H9 (cell line): ENCODE results near the gene TK1. TPM values are rescaled to one million over a fixed set of nuclear protein-coding genes. Genes with fewer than 3 reads are reported as not detected.

ENCODE experiments used
- DNase-seq: peaks from one replicate; pipeline ENCODE4 v3.0.0-alpha.2; 2017
- H2AFZ ChIP-seq: one replicate; pipeline ENCODE4 v1.6.1; 2013; ENCODE audit warnings: mild to moderate bottlenecking, low read length, control low read depth, moderate library complexity
- H2AK5ac ChIP-seq: 2 replicates; pipeline ENCODE4 v1.6.1; 2013; ENCODE audit warnings: low read length, control low read depth, mixed read lengths; ENCODE audit not compliant: insufficient read length
- H2BK120ac ChIP-seq: one replicate; pipeline ENCODE4 v1.6.1; 2013; ENCODE audit warnings: low read depth, mild to moderate bottlenecking, low read length, control low read depth, inconsistent platforms; ENCODE audit not compliant: poor library complexity, severe bottlenecking
- H2BK12ac ChIP-seq: 2 replicates; pipeline ENCODE4 v1.6.1; 2013; ENCODE audit warnings: low read length, control low read depth, mixed read lengths, low read depth; ENCODE audit not compliant: insufficient read length
- H2BK15ac ChIP-seq: 2 replicates; pipeline ENCODE4 v1.6.1; 2013; ENCODE audit warnings: low read depth, low read length, control low read depth
- H2BK20ac ChIP-seq: one replicate; pipeline ENCODE4 v1.6.1; 2013; ENCODE audit warnings: low read depth, mild to moderate bottlenecking, low read length, control low read depth, inconsistent platforms; ENCODE audit not compliant: poor library complexity, severe bottlenecking
- H2BK5ac ChIP-seq: 2 replicates; pipeline ENCODE4 v1.6.1; 2013; ENCODE audit warnings: low read length, control low read depth, mixed read lengths; ENCODE audit not compliant: insufficient read length
- H3K14ac ChIP-seq: 2 replicates; pipeline ENCODE4 v1.6.1; 2013; ENCODE audit warnings: low read length, control low read depth; ENCODE audit not compliant: insufficient read depth
- H3K18ac ChIP-seq: 2 replicates; pipeline ENCODE4 v1.6.1; 2013; ENCODE audit warnings: low read depth, mild to moderate bottlenecking, mixed read lengths, low read length, control low read depth; ENCODE audit not compliant: insufficient read length
- H3K23ac ChIP-seq: 2 replicates; pipeline ENCODE4 v1.6.1; 2013; ENCODE audit warnings: low read length, control low read depth, mixed read lengths, low read depth; ENCODE audit not compliant: insufficient read length
- H3K23me2 ChIP-seq: 2 replicates; pipeline ENCODE4 v1.6.1; 2013; ENCODE audit warnings: low read depth, mild to moderate bottlenecking, mixed read lengths, low read length, control low read depth; ENCODE audit not compliant: insufficient read length, poor library complexity, severe bottlenecking
- H3K27ac ChIP-seq: 2 replicates; pipeline ENCODE4 v1.5.1; 2013; ENCODE audit warnings: low read length, control low read depth, mixed read lengths, low read depth; ENCODE audit not compliant: insufficient read length
- H3K27me3 ChIP-seq: 2 replicates; pipeline ENCODE4 v1.6.1; 2013; ENCODE audit warnings: low read length, control low read depth, inconsistent platforms; ENCODE audit not compliant: insufficient read depth
- H3K4ac ChIP-seq: 2 replicates; pipeline ENCODE4 v1.6.1; 2013; ENCODE audit warnings: low read depth, mild to moderate bottlenecking, control low read depth, inconsistent platforms, low read length, moderate library complexity
- H3K4me1 ChIP-seq: 2 replicates; pipeline ENCODE4 v1.6.1; 2013; ENCODE audit warnings: low read length, control low read depth, inconsistent platforms; ENCODE audit not compliant: insufficient read depth
- H3K4me2 ChIP-seq: 2 replicates; pipeline ENCODE4 v1.6.1; 2013; ENCODE audit warnings: low read length, control low read depth, mixed read lengths; ENCODE audit not compliant: insufficient read length, insufficient read depth
- H3K56ac ChIP-seq: 2 replicates; pipeline ENCODE4 v1.6.1; 2013; ENCODE audit warnings: low read depth, mild to moderate bottlenecking, mixed read lengths, low read length, control low read depth; ENCODE audit not compliant: insufficient read length
- H3K79me1 ChIP-seq: 2 replicates; pipeline ENCODE4 v1.6.1; 2013; ENCODE audit warnings: low read depth, mild to moderate bottlenecking, moderate library complexity, low read length, control low read depth, inconsistent platforms; ENCODE audit not compliant: insufficient read depth, poor library complexity, severe bottlenecking
- H3K79me2 ChIP-seq: 2 replicates; pipeline ENCODE4 v1.6.1; 2013; ENCODE audit warnings: low read length, control low read depth, inconsistent platforms; ENCODE audit not compliant: insufficient read depth
- H3K9ac ChIP-seq: 2 replicates; pipeline ENCODE4 v1.6.1; 2013; ENCODE audit warnings: low read length, control low read depth, mixed read lengths; ENCODE audit not compliant: insufficient read length; ENCODE audit errors: extremely low read depth
- H3K9me3 ChIP-seq: one replicate; pipeline ENCODE4 v1.6.1; 2013; ENCODE audit warnings: low read depth, low read length, inconsistent platforms; ENCODE audit not compliant: control insufficient read depth
- H3T11ph ChIP-seq: one replicate; pipeline ENCODE4 v1.6.1; 2013; ENCODE audit warnings: mild to moderate bottlenecking, low read length, control low read depth, inconsistent platforms
- H4K20me1 ChIP-seq: one replicate; pipeline ENCODE4 v1.6.1; 2013; ENCODE audit not compliant: control insufficient read depth, insufficient read length, insufficient read depth
- H4K5ac ChIP-seq: 2 replicates; pipeline ENCODE4 v1.6.1; 2013; ENCODE audit warnings: low read depth, mild to moderate bottlenecking, mixed read lengths, low read length, control low read depth; ENCODE audit not compliant: insufficient read length
- H4K8ac ChIP-seq: replicated peaks from 2 replicates; pipeline ENCODE4 v1.6.1; 2013; ENCODE audit warnings: low read length, control low read depth, mixed read lengths, low read depth; ENCODE audit not compliant: insufficient read length
- H4K91ac ChIP-seq: 2 replicates; pipeline ENCODE4 v1.6.1; 2013; ENCODE audit warnings: low read depth, mild to moderate bottlenecking, moderate library complexity, mixed read lengths, low read length, control low read depth; ENCODE audit not compliant: insufficient read length
- H3K27ac Mint-ChIP-seq, 3 experiments: 2 replicates in 2 of 3; 3 replicates in 1 of 3; pipeline ENCODE4 v1.8.0; 2020 to 2021; ENCODE audit warnings: mixed read lengths in 3 of 3, mild to moderate bottlenecking in 1 of 3, moderate library complexity in 1 of 3
- H3K27me3 Mint-ChIP-seq: 2 replicates; pipeline ENCODE4 v1.8.0; 2021; ENCODE audit warnings: low read depth, mild to moderate bottlenecking, moderate library complexity, mixed read lengths
- H3K36me3 Mint-ChIP-seq, 3 experiments: 2 replicates in 2 of 3; 3 replicates in 1 of 3; pipeline ENCODE4 v1.8.0; 2020 to 2021; ENCODE audit warnings: low read depth in 3 of 3, mixed read lengths in 3 of 3; ENCODE audit not compliant: insufficient read depth in 1 of 3
- H3K4me1 Mint-ChIP-seq, 2 experiments: 2 replicates each; pipeline ENCODE4 v1.8.0; 2020; ENCODE audit warnings: mixed read lengths in 2 of 2
- H3K4me3 Mint-ChIP-seq, 2 experiments: 2 replicates in 1 of 2; 3 replicates in 1 of 2; pipeline ENCODE4 v1.8.0; 2020 to 2021; ENCODE audit warnings: mild to moderate bottlenecking in 2 of 2, mixed read lengths in 2 of 2, moderate library complexity in 1 of 2
- H3K9me3 Mint-ChIP-seq, 2 experiments: 2 replicates in 1 of 2; 3 replicates in 1 of 2; pipeline ENCODE4 v1.8.0; 2020; ENCODE audit warnings: mild to moderate bottlenecking in 2 of 2, mixed read lengths in 2 of 2, moderate library complexity in 1 of 2
- CTCF ChIP-seq: fragments of 200-600 bp; sonication (generic); conservative IDR thresholded peaks from 3 replicates; pipeline ENCODE4 v1.8.0; 2021; ENCODE audit warnings: antibody characterized with exemption, mild to moderate bottlenecking
- WGBS: extraction: QIAGEN DNeasy Blood & Tissue Kit; methylation state at CpG from one replicate; pipeline ENCODE4 v1.1.7; 2013; ENCODE audit warnings: missing lambda C conversion rate, low lambda C conversion rate, mixed read lengths; ENCODE audit not compliant: insufficient read length; ENCODE audit errors: extremely low coverage; 5-methylcytosine and 5-hydroxymethylcytosine counted together
- total RNA-seq: library from RNA; stranded (reverse); gene quantifications from 2 replicates; pipeline ENCODE4 v1.2.1, GENCODE V29; 2021

Gene TK1
- total RNA-seq, 1 experiment from 2014 or later: 95.8 TPM

DNA sequence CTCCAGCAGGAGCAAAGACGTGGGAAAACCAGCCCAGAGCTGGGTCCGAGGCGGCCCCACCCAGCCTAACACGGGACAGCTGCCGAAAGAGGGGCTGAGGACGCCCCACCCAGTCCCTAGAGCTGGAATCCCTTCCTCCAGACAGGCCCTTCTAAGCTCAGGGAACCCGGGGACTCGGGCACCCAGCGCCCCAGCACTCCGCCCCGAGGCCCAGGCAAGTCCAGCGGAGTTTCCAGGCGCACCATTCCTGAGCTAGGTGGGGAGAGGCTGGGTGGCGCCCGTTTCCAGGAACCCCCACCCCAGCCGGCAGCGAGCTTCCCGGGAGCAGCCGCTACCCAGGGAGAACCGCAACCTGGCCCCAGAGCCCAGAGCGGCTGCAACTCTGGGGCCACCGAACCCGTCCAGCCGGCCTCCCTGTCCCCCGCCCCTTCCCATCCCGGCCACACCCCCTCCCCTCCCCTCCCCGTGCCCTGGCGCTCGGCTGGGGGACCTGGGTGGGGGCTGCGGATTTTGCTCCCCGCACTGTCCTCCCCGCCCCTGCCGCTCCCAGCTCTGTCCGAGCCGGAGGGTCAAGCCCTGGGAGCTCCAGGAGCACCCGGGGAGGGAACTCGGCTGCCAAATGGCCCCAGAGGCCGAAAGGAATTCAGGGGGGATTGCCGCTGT is 58.8 kb downstream of the TK1 start:
- H3K27ac Mint-ChIP-seq: peak overlapping the region in 1 of 3 experiments; percentile 82; a peak in 2 of 7 replicates

More for the DNA sequence above, 58.8 kb downstream of the TK1 start:
- Histone ChIP-seq H2BK12ac (no peak overlapping the region), H2AK5ac (no peak overlapping the region), H3K56ac (no peak overlapping the region), H3K9ac (no peak overlapping the region), H3K18ac (peak overlapping the region; percentile 22), H2BK5ac (no peak overlapping the region), H2BK120ac (no peak overlapping the region), H3K27me3 (no peaks in the 10 kb centered on the region; the same call in 1 of the 2 replicates), H3K4ac (no peak overlapping the region), H3K79me2 (no peaks in the 10 kb centered on the region; the same call in 1 of the 2 replicates), H2BK20ac (no peak overlapping the region), H4K20me1 (no peaks in the 10 kb centered on the region), H4K5ac (no peak overlapping the region), H3K4me1 (peaks cover 10% of the 10 kb centered on the region; the same call in 1 of the 2 replicates), H3K27ac (no peak overlapping the region), H3K14ac (no peak overlapping the region; the same call in 1 of the 2 replicates), H4K91ac (no peak overlapping the region), H3K23me2 (peaks cover 19% of the 10 kb centered on the region), H3K4me2 (peak overlapping the region; percentile 64), H2AFZ (no peak overlapping the region), H3K79me1 (no peaks in the 10 kb centered on the region), H4K8ac (no peak overlapping the region), H3T11ph (no peak overlapping the region), H2BK15ac (no peak overlapping the region), H3K9me3 (no peaks in the 10 kb centered on the region), H3K23ac (no peak overlapping the region)
- WGBS: no CpG with 5 or more reads among the region's 39 CpGs
- TF ChIP-seq CTCF: no peak
- Mint-ChIP-seq H3K36me3 (peaks cover 7 to 11% (median 9%) of the 10 kb centered on the region in 3 experiments), H3K4me1 (peaks cover 24% of the 10 kb centered on the region in 2 experiments), H3K4me3 (peak overlapping the region; percentile 81 to 85), H3K27me3 (peaks cover 8% of the 10 kb centered on the region), H3K9me3 (no peaks in the 10 kb centered on the region; a peak in 2 of 5 replicates)
- no peak for DNase-seq
